ENCODE results near the gene DNAH8. TPM values are rescaled to one million over a fixed set of nuclear protein-coding genes. Genes with fewer than 3 reads are reported as not detected.
"Not testable (repeated sequence)": the region's sequence is repeated elsewhere in the genome, so short reads cannot be mapped to it uniquely, and the experiment has no call there.

Gene DNAH8
- total RNA-seq, 1 donor from 2014 or later, result 0.24 TPM

GRCh38 chr6:38861926-38862401 is 146.9 kb downstream of the DNAH8 start:
- no peaks in the 10 kb centered on the region for H3K36me3 Mint-ChIP-seq (ENCODE audit: unreplicated experiment)
- no peak for DNase-seq (ENCODE audit: extremely low spot score, unreplicated experiment)
- H3K4me1 Mint-ChIP-seq (ENCODE audit: unreplicated experiment), result no peaks in the 10 kb centered on the region
- H3K27ac Mint-ChIP-seq (ENCODE audit: unreplicated experiment), result no peak overlapping the region
- TF ChIP-seq CTCF (IDR thresholded peaks at IDR 0.05), result no peak
- no peak overlapping the region for H3K4me3 Mint-ChIP-seq (ENCODE audit: unreplicated experiment)
- no peaks in the 10 kb centered on the region for H3K9me3 Mint-ChIP-seq (ENCODE audit: unreplicated experiment)
- H3K27me3 Mint-ChIP-seq (ENCODE audit: unreplicated experiment), result peaks cover 28% of the 10 kb centered on the region

- H3K27me3 Mint-ChIP-seq (ENCODE audit: unreplicated experiment), result peaks cover 22% of the 10 kb centered on the region
- no peak for DNase-seq (ENCODE audit: extremely low spot score, unreplicated experiment)
- no peak for TF ChIP-seq CTCF (IDR thresholded peaks at IDR 0.05)
- no peak overlapping the region for H3K27ac Mint-ChIP-seq (ENCODE audit: unreplicated experiment)
- no peak overlapping the region for H3K4me3 Mint-ChIP-seq (ENCODE audit: unreplicated experiment)
- no peaks in the 10 kb centered on the region for H3K9me3 Mint-ChIP-seq (ENCODE audit: unreplicated experiment)
- no peaks in the 10 kb centered on the region for H3K4me1 Mint-ChIP-seq (ENCODE audit: unreplicated experiment)
- no peaks in the 10 kb centered on the region for H3K36me3 Mint-ChIP-seq (ENCODE audit: unreplicated experiment)
Observed at GRCh38 chr6:38865521-38866174, 150.5 kb downstream of the DNAH8 start.

GRCh38 chr6:38867726-38868125 is 152.6 kb downstream of the DNAH8 start:
- no peak for TF ChIP-seq CTCF (IDR thresholded peaks at IDR 0.05)
- no peaks in the 10 kb centered on the region for H3K4me1 Mint-ChIP-seq (ENCODE audit: unreplicated experiment)

GRCh38 chr6:38871741-38872568 is 156.8 kb downstream of the DNAH8 start:
- Mint-ChIP-seq H3K4me3 (ENCODE audit: unreplicated experiment) (no peak overlapping the region), H3K36me3 (ENCODE audit: unreplicated experiment) (no peaks in the 10 kb centered on the region), H3K27me3 (ENCODE audit: unreplicated experiment) (peaks cover 33% of the 10 kb centered on the region), H3K27ac (ENCODE audit: unreplicated experiment) (no peak overlapping the region), H3K9me3 (ENCODE audit: unreplicated experiment) (no peaks in the 10 kb centered on the region), H3K4me1 (ENCODE audit: unreplicated experiment) (no peaks in the 10 kb centered on the region)
- no peak for DNase-seq (ENCODE audit: extremely low spot score, unreplicated experiment)
- TF ChIP-seq CTCF (IDR thresholded peaks at IDR 0.05), result peak; percentile 92

More at GRCh38 chr6:38867726-38868125, 152.6 kb downstream of the DNAH8 start:
- Mint-ChIP-seq H3K4me3 (ENCODE audit: unreplicated experiment) (no peak overlapping the region), H3K27ac (ENCODE audit: unreplicated experiment) (no peak overlapping the region), H3K27me3 (ENCODE audit: unreplicated experiment) (peaks cover 24% of the 10 kb centered on the region), H3K36me3 (ENCODE audit: unreplicated experiment) (no peaks in the 10 kb centered on the region), H3K9me3 (ENCODE audit: unreplicated experiment) (no peaks in the 10 kb centered on the region)
- DNase-seq (ENCODE audit: extremely low spot score, unreplicated experiment), result no peak

- Mint-ChIP-seq H3K27me3 (ENCODE audit: unreplicated experiment) (peaks cover 38% of the 10 kb centered on the region), H3K36me3 (ENCODE audit: unreplicated experiment) (no peaks in the 10 kb centered on the region), H3K9me3 (ENCODE audit: unreplicated experiment) (no peaks in the 10 kb centered on the region)
Observed at GRCh38 chr6:38873001-38873400, 157.9 kb downstream of the DNAH8 start.

GRCh38 chr6:38873816-38874215 is 158.7 kb downstream of the DNAH8 start:
- H3K36me3 Mint-ChIP-seq (ENCODE audit: unreplicated experiment); DNase-seq (ENCODE audit: extremely low spot score, unreplicated experiment); H3K4me3 Mint-ChIP-seq (ENCODE audit: unreplicated experiment); H3K27ac Mint-ChIP-seq (ENCODE audit: unreplicated experiment); H3K9me3 Mint-ChIP-seq (ENCODE audit: unreplicated experiment); H3K4me1 Mint-ChIP-seq (ENCODE audit: unreplicated experiment): not testable (repeated sequence)
- H3K27me3 Mint-ChIP-seq (ENCODE audit: unreplicated experiment), result peaks cover 41% of the 10 kb centered on the region

More at GRCh38 chr6:38873001-38873400, 157.9 kb downstream of the DNAH8 start:
- H3K4me1 Mint-ChIP-seq (ENCODE audit: unreplicated experiment), result no peaks in the 10 kb centered on the region
- no peak overlapping the region for H3K4me3 Mint-ChIP-seq (ENCODE audit: unreplicated experiment)
- DNase-seq (ENCODE audit: extremely low spot score, unreplicated experiment), result no peak
- TF ChIP-seq CTCF (IDR thresholded peaks at IDR 0.05), result no peak
- no peak overlapping the region for H3K27ac Mint-ChIP-seq (ENCODE audit: unreplicated experiment)
